Adrenal gland (tissue), 5 donors: ENCODE results near the gene DMAC2.

ENCODE experiments used
- POLR2A ChIP-seq, 2 donors: fragments of 450-650 bp; IDR thresholded peaks; one replicate each; pipeline ENCODE4 v1.6.1; 2017; ENCODE audit warnings: antibody characterized with exemption in 2 of 2, mild to moderate bottlenecking in 2 of 2, moderate library complexity in 1 of 2
- TF ChIP-seq, protein P1 (sequence below), 6 experiments: fragments of 450-650 bp in 4 of 6; fragments of 200-600 bp in 2 of 6; sonication (generic) in 1 of 6; IDR thresholded peaks; 1 replicate in 5 of 6; 2 replicates in 1 of 6; pipeline versions ENCODE4 v1.5.1 to v1.8.0; 2016 to 2021; ENCODE audit warnings: antibody characterized with exemption in 6 of 6, mild to moderate bottlenecking in 2 of 6, moderate library complexity in 1 of 6
- donor health status: DM: no; HTN: no; CAD: no.

DNA sequence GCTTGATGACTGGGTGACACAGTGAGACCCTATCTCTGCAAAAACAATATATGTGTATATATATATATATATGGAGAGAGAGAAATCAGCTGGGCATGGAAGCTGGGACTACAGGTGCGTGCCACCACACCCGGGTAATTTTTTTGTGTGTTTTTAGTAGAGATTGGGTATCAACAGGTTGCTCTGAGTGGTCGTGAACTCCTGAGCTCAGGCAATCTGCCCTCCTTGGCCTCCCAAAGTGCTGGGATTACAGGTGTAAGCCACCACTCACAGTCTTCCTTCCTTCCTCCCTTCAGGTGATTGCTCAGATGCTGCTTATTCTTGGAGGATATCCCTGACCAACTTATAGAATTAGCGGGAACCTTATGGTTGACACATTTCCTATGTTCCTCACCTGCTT is 45.1 kb upstream of the DMAC2 start:
- TF ChIP-seq, protein P1, sequence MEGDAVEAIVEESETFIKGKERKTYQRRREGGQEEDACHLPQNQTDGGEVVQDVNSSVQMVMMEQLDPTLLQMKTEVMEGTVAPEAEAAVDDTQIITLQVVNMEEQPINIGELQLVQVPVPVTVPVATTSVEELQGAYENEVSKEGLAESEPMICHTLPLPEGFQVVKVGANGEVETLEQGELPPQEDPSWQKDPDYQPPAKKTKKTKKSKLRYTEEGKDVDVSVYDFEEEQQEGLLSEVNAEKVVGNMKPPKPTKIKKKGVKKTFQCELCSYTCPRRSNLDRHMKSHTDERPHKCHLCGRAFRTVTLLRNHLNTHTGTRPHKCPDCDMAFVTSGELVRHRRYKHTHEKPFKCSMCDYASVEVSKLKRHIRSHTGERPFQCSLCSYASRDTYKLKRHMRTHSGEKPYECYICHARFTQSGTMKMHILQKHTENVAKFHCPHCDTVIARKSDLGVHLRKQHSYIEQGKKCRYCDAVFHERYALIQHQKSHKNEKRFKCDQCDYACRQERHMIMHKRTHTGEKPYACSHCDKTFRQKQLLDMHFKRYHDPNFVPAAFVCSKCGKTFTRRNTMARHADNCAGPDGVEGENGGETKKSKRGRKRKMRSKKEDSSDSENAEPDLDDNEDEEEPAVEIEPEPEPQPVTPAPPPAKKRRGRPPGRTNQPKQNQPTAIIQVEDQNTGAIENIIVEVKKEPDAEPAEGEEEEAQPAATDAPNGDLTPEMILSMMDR (IDR thresholded peaks at IDR 0.05) = no peak
- TF ChIP-seq POLR2A (IDR thresholded peaks at IDR 0.05) = no peak
